GM13977 (cell line): ENCODE results near the gene ZER1.

Experiments used
- DNase-seq: peaks from one replicate; pipeline ENCODE4 v3.0.0; 2012; ENCODE audit warnings: low spot score
- in situ Hi-C: fragments of 300-500 bp; cut with MboI; formaldehyde crosslinking; loops from one replicate; pipeline ENCODE4 v1.12.0; 2022; ENCODE audit warnings: low sequenced_read_pairs, low pct_unique_long_range_greater_than_20kb, mixed read lengths, inconsistent platforms; ENCODE audit not compliant: unreplicated experiment
- TF ChIP-seq, protein P1 (sequence below): IDR thresholded peaks from 2 replicates; pipeline ENCODE4 v1.5.1; 2012; ENCODE audit warnings: mild to moderate bottlenecking, control low read depth; ENCODE audit not compliant: insufficient read depth; ENCODE audit errors: extremely low read depth, missing control alignments

The ZER1 gene

DNA sequence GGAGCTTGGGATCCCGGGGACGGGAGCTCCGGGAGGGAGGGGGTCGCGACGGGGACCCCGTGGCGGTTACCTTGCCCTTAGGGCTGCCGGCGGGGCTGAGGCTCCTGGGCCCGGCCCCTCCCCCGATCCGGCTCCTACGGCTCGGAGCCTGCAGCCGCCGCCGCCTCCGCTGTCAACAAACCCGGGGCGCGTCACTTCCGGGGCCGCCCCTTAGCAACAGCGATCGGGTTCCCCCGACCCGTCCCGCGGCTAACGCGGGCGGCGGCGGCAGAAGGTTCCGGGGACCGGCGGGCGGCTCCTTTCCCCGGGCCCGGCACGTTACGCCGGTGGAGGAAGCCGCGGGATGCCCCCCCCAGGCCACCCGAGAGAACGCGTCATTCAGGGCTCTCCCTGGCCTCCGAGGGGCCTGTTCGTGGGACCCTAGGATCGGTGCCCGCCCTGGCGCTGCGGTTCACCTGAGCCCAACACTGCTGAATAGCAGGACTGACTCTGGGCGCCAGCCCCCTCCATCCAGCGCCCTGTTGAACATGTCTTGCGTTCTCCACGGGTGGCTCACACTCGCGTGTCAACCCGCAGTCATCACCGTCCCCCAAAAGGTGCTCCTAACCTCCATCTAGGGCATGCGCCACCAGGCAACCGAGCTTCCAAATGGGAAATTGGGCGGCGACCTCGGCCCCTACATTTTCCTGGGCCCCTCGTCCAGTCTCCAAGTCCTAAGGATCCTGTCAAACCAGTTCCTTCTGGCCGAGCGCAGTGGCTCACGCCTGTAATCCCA, at the start of gene ZER1:
TSS of gene ZER1 (minus strand) at position 183 of the 775 bp plus-strand sequence. CDS start 16,362 bp downstream, outside the sequence.
- in situ Hi-C loops = no loop called here
- TF ChIP-seq, protein P1, sequence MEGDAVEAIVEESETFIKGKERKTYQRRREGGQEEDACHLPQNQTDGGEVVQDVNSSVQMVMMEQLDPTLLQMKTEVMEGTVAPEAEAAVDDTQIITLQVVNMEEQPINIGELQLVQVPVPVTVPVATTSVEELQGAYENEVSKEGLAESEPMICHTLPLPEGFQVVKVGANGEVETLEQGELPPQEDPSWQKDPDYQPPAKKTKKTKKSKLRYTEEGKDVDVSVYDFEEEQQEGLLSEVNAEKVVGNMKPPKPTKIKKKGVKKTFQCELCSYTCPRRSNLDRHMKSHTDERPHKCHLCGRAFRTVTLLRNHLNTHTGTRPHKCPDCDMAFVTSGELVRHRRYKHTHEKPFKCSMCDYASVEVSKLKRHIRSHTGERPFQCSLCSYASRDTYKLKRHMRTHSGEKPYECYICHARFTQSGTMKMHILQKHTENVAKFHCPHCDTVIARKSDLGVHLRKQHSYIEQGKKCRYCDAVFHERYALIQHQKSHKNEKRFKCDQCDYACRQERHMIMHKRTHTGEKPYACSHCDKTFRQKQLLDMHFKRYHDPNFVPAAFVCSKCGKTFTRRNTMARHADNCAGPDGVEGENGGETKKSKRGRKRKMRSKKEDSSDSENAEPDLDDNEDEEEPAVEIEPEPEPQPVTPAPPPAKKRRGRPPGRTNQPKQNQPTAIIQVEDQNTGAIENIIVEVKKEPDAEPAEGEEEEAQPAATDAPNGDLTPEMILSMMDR = no peak

DNA sequence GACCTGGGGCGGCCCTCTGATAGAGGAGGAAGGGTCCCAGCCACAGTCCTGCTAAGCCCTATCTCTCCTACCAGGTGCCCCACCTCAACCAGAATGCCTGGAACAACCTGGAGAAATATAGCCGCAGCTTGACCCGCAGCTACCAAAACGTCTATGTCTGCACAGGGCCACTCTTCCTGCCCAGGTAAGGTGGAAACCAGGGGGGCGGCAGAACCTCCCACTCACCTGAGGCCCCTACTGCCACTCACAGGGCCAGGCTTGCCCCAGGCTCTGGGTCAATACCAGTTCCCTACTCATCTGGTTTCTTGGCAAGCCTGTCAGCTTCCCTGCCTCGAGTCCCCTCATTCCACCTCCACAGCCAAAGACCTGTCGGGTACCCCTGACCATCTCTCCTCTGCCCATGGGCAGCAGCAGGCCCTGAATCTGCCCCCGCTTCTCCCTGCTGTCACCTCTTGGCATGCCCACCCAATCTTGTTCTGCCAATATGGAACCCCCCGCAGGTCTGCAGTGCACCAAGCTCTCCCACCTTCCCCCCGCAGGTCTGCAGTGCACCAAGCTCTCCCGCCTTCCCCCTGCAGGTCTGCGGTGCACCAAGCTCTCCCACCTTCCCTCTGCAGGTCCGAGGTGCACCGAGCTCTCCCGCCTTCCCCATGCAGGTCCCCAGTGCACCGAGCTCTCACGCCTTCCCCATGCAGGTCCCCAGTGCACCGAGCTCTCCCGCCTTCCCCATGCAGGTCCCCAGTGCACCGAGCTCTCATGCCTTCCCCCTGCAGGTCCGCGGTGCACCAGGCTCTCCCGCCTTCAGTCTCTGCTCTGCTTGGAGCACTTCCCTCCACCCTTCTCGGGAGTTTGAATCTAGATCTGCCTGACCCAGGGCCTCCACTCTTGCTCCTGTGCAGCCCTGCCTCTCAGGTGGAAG, 49.2 kb upstream of the ZER1 start:
- in situ Hi-C loops = no loop called here
- TF ChIP-seq, protein P1 = no peak
- DNase-seq = no peak

More for the DNA sequence above, at the start of gene ZER1:
- peak; percentile 99 for DNase-seq

DNA sequence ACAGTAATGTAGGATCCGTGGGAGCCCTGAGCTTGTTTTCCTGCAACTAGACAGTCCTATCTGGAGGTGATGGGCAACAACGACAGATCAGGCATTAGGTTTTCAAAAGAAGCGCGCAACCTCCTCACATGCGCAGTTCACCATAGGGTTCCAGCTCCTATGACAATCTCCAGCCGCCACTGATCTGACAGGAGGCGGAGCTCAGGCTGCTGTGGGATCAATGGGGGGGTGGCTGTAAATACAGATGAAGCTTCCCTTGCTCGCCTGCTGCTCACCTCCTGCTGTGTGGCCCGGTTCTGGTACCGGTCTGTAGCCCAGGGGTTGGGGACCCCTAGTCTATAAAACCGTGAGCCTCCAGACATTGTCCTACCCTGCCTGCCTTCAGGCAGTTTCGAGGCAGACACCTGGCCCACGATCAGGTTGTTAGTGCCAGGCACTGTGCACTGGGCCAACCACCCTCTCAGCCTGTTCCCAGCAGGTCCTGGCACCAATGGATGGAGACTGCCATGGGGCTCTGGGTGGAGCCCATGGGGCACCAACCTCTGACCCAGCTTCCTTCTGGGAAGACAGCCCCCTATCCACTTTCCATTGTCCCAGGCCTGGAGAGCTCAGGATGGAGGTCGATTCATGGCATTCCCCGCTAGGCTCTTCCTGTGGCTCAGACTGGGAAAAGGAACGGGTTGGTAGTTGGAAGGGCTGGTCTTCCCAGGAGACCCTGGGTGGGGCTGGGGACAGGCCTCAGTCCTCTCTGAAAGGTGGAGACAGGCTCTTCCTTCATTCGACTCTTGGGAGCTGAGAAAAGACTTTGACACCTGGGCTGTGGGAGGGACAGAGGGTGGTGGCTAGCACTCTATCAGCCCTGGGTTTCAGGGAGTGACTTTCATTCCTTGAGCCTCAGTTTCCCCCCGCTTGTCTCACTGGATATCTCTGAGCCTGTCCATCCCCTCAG, 48.3 kb upstream of the ZER1 start:
- in situ Hi-C loops = no loop called here
- no peak for DNase-seq
- TF ChIP-seq, protein P1 = no peak

DNA sequence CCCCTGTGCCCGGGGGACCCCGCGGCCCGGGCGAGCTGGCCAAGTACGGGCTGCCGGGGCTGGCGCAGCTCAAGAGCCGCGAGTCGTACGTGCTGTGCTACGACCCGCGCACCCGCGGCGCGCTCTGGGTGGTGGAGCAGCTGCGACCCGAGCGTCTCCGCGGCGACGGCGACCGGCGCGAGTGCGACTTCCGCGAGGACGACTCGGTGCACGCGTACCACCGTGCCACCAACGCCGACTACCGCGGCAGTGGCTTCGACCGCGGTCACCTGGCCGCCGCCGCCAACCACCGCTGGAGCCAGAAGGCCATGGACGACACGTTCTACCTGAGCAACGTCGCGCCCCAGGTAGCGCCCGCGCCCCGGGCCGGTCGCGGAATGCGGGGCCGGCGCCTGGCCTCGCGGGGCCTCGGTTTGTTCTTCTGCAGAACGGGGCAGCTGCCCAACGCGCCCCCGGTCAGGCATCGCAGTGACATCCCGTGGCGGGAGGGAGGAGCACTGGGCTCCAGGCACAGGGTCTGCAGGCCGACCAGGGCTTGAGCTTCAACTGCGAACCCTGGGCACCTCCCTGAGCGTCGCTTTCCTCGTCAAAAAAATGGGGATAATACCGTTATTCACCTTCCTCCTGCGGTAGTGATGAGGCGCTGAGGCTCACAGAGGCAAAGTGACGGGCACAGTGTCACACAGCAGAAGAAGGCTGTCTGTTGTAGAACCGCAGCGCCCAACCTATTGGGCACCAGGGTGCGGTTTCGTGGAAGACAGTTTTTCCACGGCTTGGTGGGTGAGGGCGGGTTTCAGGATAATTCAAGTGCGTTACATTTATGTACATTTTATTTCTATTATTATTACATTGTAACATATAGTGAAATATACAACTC, 47.4 kb upstream of the ZER1 start:
- in situ Hi-C loops = no loop called here
- peak; percentile 72 for DNase-seq
- TF ChIP-seq, protein P1 = peak; percentile 9

DNA sequence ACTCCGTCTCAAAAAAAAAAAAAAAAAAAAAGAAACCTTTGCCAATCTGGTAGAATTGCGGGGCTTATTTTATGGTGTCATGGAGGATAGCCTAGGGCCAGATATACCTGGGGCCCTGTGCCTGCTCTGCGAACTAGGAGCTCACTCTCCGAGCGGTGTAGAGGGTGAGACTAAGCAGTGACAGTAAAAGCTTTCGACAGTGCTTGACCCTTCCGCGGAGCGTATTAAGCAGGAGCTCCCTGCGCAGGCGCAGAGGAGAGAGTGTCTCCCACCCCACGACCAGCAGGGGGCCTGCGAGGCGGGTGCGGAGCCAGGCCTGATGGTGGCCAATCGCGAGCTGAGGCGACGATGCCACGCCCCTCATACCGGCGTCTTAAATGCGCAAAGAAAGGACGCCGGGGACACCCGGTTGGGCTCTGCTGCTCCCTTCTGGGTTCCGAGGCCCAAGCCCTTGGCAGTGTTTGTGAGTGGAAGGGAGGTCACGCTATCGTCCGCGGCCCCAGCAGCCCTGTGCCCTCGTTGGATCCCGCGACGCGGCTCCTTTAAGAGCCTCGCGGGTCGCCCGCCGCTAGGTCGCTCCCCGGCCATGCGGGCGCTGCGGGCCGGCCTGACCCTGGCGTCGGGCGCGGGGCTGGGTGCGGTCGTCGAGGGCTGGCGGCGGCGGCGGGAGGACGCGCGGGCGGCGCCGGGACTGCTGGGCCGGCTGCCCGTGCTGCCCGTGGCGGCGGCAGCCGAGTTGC, 46.5 kb upstream of the ZER1 start, which contains the start of gene ENDOG:
TSS of gene ENDOG (plus strand) at position 402 of the 740 bp plus-strand sequence. CDS start at position 587, 185 bp downstream.
- in situ Hi-C loops = no loop called here
- TF ChIP-seq, protein P1 = peak; percentile 97
- peak; percentile 99 for DNase-seq
